NCI-H69 (cell line): Measurements from ENCODE around the gene KCNMA1.
A peak's percentile ranks its signal among the peaks of the same experiment; 100 is the strongest.

Source experiments
- DNase-seq: peaks from one replicate; lab custom pipeline; 2025; lab: John Stamatoyannopoulos, UW

KCNMA1 gene

DNA sequence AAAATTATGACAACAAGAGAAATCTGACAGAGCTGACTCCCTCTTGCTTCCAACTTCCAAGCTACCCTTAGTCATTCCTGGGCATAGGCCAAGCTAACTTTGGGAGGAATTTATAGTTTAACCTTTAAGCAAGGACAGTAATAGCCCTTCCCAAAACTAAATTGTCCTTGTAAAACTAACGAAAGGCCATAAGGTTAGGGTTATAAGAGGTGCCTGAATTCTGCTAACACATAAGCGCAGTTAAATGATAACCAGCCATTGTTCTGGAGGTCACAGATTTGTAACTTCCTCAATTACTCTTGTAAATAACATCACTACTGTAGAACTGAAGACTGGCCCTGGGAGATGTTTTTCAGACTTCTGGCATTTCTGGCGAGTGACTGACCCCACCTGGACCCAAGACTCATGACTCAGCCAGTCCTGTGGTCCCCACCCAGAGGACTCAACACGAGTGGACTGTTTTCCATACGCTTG is 481.2 kb downstream of the KCNMA1 start:
- DNase-seq = no peak

DNA sequence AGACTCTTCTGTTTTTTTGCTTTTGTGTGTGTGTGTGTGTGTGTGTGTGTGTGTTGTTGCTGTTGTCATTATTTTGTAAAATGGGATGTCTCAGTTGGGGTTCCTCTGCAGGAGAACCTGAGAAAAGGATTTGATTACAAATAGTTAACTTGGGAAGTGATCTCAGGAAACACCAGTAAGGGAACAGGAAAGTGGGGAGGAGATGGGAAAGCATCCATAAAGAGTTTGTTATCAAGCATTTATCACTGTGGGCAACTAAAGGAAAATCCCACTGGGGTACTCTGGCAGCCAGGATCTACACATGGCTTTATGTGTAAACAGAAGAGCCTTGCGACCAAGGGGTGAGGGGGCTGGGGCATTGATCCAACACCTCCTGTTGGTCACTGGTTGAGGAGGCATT is 485.4 kb downstream of the KCNMA1 start:
- DNase-seq = no peak

DNA sequence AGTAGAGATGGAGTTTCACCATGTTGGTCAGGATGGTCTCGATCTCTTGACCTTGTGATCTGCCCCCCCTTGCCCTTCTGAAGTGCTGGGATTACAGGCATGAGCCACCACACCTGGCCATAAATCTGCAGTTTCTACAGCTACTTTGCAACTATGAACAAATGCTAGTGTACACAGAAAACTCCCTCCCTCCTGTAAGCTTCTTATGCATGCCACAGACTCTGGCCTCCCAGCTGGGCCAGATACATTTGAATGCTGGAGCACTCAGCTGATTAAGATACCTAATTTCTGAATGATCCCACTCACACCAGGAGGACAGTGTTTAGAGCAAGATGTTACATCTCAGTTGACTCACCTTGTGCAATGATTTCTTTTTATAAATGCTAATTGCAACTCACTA is 486.2 kb downstream of the KCNMA1 start:
- no peak for DNase-seq

DNA sequence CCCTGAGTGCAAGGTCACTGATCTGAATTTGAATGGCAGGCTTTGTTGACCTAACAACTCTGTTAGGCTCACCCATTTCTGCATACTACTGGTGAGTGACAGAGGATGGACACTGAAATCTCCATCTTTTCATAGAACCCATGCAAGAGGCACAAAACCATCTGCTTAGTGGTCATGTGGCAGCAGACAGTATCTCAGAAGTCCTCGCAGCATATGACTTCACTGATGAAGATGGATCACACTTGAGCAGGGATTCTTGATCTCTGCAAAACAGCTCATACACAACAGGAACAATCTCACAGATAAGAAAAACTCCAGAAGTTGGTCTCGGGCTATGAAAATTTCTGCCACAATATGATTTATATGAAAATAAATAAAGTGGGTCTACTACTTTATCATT is 487.9 kb downstream of the KCNMA1 start:
- DNase-seq = no peak

DNA sequence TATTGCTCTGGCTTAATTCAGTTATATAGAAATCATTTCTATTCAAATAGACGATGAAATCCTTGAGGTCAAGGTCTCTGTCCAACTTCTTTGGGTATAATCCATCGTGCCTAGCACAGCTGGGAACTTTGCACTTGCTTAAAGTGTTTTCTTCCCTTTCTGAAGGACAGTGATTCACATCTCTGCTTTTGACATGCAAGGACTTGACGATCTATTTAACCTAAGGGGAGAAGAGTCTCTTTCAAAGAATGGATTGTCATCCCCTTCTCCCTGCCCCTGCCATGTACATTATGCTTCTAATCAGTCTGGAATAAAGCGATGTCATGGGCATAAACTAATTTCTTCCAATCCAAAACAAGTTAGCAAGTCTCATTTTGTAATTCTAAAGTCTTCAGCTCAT is 488.6 kb downstream of the KCNMA1 start:
- DNase-seq = no peak

DNA sequence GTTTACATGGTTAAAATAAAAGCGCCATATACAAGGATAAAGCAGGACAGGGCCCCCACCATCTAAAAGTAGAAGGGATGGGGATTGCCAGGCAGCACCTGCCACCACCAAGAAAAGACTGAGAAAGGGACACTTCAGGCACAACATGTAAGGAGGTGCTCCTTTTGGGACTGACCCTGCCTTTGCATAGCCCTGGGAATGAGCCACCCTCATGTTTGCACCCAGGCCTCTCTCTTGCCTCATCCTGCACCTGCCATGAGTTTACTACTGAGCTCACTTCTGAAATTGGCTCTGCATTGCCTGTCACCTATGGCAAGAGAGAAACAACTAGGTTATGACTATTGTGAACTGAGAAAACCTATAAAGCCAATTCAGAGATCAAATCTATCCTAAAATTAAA is 489.7 kb downstream of the KCNMA1 start:
- DNase-seq = no peak

DNA sequence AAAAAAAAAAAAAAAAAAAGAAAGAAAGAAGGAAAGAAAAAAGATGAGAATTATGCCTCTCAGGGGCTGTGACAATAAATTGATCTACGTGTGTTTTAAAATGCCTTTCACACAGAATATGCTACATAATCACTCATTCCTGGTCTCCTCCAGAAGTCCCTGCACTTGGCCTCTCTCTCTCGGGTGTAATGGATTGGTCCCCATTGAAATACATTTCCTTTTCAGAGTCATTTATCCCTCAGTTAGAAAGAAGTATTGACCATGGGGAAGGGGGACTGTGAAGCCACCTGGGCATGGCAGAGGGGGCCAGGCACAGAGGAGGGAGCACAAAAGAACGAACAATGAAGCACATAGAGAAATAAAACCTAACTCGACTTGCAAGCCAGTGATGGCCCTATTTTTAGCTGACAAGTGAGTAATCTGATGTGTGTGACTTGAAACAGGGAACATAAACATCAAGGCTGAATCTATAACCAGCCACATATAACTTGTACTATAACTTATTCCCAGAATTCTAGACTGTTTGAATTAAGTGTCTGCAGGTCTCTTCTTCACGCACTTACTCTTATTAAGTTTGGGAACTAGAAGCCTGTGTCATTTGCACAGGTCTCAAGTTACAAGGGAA is 490.8 kb downstream of the KCNMA1 start:
- DNase-seq = no peak

DNA sequence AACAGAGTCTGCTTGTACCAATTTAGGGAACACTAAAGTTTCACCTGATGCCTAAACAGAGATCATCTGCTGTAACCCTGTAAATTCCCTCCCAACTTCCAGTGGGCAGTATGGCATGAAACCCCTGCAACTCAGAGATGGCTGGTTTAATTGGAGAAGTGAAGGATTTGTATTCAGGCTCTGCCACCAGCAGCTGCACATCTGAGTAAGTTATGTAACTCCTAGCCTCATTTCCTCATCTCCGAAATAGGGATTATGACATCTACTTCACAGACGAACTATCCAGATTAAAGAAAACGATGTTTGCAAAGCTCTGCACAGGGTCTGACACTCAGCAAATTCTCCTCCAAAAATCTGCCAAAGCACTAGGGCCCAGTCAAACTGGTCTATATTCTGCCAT is 493.0 kb downstream of the KCNMA1 start:
- no peak for DNase-seq

DNA sequence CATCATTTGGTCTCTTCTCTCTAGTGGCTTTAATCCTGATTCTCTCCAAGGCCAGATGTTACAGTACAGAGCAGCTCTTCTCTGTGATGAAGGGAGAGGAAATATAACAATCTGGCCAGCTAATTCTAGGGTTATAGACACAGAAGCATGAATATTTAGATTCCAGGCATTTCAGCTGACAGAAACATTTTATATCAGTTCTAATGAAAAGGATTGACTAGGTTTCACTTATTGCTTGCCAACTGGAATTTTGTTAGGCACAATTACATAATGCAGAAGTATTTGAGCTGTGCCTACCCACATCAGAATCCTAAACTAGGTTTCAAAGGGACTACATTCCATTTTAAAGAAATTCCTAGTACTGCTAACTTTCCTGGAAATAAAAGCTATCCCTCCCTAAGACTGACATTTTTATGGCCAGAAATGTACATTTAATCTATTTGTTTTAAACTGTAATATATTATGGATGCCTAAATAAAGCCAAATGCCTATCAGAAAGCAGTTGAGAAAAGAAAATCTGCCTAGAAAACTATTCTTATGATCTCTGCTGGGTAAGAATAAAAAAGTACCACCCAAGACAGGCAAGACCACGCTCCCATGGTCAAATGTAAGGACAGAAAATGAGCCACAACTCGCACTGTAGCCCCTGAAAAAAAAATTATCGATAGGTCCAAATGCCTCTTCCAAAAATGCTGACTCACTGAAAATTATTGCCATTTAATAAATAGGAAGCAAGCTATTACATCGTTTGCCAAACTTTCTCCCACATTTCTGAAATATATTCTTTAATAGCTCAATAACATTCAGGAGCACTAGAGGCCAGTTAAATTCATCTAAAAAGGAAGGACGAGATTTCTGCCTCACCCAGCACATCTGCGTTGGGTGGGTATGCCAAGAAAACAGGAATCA is 498.1 kb downstream of the KCNMA1 start:
- DNase-seq = peak; percentile 33

DNA sequence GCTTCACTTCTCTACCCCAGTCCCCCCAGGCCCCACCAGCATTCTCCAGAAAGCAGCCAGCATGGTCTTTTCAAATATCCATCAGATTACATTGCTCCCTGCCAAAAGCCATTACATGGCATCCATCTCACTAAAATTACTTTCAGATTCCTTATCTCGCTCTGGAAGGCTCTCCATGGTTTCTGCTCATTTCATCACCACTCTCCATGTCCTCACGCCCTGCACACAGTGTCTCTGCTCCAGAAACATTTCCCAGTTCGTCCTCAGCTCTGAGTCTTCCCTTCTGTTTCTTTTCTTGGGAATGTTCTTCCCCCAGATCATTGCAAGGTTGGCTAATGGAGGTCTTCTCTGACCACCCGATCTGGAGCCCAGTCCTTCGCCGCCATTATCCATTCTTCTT is 499.1 kb downstream of the KCNMA1 start:
- DNase-seq = peak; percentile 25

DNA sequence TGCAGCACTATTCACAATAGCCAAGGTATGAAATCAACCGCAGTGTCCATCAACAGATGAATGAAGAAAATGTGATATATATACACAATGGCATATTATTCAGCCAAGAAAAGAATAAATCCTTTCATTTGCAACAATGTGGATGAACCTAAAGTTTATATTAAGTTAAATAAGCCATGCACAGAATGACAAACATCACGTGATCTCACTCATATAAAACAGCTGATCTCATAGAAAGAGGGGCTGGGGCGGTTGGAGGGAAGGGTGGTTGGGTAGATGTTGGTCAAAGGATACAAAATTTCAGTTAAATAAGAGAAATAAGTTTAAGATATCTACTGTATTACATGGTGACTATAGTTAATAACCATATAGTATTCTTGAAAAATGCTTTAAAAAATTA is 502.1 kb downstream of the KCNMA1 start:
- DNase-seq = no peak

DNA sequence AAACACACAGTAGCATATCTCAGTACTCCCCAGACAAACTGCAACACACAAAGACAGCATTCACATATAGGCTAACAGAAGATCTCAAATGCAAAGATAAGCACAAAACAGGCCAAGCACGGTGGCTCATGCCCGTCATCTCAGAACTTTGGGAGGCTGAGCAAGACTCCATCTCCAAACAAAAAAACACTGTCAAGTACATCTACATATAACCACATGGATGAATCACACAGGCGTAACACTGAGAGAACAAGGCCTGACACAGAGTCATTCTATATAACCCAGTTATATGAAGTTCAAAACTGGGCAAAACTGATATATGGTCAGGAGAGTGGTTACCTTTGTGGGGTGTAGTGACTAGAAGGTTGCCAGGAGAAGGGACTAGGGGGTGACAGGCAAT is 506.4 kb downstream of the KCNMA1 start:
- no peak for DNase-seq

DNA sequence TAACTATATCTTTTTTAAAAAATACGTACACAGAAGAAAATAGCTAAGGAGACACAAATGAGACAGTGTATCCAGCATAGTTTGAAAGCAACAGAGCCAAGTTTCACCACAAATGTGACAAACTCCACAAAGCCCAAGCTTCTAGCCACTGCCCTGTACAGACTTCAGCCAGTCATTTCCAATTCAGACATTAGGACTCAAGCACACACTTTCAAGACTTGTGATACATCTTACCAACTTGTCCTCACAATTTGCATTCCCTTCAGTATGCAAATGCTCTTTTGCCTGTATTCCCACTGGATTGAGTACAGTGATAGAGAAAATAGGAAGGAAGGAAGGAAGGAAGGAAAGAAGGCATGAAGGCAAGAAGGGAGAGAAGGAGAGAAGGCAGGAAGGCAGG is 510.4 kb downstream of the KCNMA1 start:
- no peak for DNase-seq

DNA sequence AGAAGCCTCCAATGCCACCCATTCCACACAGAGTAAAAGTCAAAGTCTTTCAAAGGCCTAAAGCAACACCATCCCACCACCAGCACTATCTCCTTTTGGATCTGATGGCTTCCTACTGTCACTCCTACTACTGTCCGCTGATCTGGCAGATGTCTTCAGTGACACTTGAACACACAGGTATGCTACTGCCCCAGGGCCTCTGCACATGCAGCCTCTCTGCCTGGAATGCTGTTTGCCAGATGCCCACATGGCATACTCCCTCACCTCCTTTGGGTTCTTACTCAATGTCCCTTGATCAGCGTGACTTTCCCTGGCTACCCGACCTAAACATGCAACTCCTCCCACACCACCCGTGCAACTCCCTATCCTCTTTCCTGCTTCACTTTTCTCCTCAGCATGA is 512.4 kb downstream of the KCNMA1 start:
- peak; percentile 25 for DNase-seq

DNA sequence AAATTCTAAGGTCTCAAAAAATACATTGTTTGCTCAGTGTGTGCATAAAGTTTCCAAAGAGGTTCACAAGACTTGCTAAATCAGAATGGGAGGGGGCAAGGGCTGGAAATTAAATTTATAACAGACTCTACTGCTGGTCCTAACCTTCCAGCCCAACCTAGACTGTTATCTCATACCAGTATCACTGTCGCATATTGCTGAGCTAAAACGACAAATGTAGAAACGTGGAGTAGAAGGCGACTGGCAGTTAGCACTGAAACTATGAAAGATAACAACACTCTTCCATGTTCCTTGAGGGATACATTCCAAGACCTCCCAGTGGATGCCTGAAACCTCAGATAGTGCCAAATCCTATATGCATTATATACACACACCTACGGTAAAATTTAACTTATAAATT is 514.3 kb downstream of the KCNMA1 start:
- no peak for DNase-seq

DNA sequence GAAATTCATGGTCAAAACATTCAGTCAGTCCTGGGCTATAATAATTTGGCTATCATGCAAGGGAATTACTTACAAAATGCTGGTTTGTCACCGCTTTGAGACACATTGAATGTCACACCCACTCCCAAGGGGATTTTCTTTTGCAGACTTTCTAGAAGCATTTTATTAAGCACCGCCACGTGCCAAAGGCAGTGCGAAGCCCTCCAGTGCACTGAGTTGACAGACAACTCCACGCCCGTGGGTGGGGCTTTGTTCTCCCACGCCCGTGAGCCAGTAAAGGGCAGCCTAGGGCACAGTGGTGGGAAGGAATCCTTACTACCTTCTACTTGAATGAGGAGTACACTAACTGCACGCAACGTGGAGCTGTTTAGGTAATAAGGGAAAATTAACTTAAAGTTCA is 515.8 kb downstream of the KCNMA1 start:
- DNase-seq = peak; percentile 16

DNA sequence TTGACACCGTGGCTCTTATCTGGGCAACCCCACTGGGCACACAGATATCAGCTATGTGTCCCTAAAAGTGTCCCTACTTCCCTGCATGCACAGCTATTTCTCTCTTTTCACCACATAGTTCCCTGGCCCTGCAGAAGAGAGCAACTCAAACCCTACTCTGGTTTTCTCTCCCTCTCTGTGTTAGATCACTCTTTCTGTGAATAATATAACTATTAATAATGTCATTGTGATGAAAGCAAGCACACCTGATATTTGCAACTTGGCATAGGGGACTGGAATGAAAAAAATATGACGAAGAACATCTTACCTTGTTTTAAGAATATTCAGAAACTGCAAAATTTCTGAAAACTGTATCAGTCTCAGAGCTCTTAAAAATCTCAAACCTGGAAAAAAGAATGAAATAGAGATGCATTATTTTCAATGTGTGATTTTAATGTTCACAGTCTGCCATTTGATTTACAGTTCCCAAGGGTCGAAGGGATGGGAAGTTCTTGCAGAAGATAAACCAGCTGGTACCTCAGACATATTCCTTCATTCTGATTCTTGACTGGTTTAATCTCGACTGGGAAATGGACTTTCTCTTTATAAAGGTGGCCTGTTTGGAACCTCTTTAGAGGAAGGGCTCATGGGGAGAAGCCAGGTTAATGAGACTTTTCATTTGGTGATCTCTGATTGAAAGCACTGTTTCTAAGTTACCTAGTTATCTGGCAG is 516.8 kb downstream of the KCNMA1 start:
- peak; percentile 5 for DNase-seq

DNA sequence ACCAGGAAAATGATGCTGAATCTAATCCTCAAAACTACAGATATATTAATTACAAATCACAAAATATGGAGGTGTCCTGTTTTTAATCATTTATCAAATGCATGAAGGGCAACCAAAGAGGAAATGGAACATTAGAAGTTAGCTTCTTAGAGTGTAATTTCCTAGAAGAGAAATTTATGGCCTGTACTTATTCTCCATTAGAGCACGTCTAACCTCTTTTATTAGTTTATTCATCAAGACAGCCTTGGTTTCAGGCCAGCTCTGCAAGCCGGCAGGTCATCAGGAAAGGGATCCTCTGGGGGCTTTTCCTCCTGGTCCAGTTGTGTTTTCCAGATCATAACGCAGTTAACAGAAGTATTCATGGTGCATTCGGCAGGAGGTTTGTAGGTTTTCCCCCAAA is 517.6 kb downstream of the KCNMA1 start:
- DNase-seq = peak; percentile 14

DNA sequence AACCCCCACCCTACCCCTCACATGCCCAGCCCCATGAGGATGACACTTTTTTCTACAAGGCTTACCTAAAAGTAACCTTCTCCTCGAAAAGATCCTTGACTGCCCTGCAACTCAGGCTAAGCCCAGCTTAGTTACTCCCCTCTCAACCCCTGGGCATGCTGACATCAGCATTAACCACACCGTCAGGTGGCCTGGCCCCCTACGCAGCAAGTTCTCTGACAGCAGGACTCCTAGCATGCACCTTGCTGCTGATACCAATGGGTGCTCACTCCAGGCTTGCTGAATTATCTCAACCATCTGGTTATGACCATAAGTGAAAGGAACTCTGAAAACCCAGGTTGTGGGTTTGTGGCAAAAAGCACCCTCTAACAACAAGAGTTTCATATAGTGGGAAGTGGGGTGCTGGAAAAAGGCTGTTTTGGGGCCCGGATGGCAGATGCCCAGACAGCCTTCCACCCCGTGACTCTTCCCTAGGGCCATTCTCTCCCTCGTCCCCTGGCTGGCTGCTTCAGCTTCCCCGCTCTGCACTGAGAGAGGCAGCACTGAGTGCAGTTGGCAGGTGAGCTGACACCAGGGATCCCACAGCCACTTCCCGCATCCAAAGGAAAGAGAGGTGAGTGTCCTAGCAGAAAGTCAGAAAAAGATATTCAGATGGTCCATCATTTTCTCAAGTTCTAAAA is 518.9 kb downstream of the KCNMA1 start:
- DNase-seq = peak; percentile 3

DNA sequence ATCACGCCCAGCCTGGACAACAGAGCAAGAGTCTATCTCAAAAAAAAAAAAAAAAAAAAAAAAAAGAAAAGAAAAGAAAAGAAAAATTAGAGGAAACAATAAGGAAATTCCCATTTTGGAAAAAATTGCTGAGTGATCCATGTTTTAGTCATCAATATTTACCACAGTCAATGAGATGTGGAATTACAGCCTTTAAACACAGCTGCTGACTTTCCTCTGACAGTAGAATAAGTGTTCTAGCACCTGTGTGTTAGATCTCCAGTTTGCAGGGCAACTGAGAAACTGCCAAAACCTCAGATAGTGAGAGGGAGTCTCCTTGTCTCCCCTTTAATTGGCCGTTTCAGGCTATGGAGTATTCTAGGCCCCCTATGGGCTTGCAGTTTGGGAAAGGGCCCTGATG is 520.1 kb downstream of the KCNMA1 start:
- peak; percentile 9 for DNase-seq

DNA sequence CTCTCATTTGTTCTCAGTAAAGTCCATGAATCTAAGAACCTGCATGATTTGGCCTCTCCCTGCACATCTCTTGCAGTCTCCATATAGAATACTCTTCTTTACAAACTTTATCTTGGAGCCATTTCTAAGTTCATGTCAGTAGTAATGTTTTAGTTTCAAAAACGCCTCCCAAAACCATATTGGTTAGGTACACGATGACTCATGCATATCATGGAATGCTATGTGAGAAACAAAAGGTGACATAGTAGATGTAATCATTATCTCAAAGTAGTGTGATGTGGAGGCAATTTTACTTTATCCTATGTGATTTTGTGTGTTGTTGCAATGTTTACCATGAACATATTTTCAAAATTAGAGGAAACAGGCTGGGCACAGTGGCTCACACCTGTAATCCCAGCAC is 520.7 kb downstream of the KCNMA1 start:
- peak; percentile 46 for DNase-seq

DNA sequence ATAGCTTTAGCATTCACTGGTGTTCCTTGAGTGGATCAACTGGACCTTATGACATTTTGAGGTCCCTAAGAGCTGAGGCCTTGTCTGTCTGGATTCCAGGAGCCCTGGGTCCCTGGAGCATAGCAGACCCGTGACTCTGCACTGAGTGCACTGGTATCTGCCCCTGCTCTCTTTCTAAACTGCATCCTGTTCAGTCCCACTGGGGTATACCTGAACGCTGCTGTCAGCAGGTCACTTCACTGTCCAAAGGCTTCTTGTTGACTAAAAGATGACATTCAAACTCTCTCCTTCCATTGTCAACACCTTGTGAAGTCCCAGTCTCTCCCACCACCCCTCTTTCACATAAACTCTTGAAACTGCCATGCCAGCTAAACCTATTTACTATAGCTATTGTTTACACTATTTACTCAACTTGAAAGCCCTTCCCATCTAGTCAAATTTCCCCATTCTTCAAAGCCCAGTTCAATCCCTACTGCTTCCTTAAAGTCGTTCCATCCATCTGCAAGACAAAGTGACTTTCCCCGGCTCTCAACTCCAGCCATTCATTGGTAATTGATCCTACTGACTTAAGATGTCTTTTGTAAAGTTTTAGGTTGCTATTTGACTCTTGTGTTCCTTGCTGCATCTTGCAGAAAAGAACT is 523.3 kb downstream of the KCNMA1 start:
- DNase-seq = peak; percentile 6
